GM06990 (cell line): ENCODE results near the gene AKT3.

ENCODE experiments used
- DNase-seq: peaks from one replicate; pipeline ENCODE4 v3.0.0-alpha.2; 2011; ENCODE audit not compliant: insufficient read length; ENCODE audit errors: extremely low read depth
- H3K27me3 ChIP-seq: replicated peaks from 2 replicates; pipeline ENCODE4 v1.6.0; 2011; ENCODE audit warnings: low read length; ENCODE audit not compliant: control insufficient read depth, insufficient read depth
- H3K36me3 ChIP-seq: 2 replicates; pipeline ENCODE4 v1.5.1; 2011; ENCODE audit warnings: low read length; ENCODE audit not compliant: control insufficient read depth, insufficient read depth
- H3K4me3 ChIP-seq: replicated peaks from 2 replicates; pipeline ENCODE4 v1.5.1; 2011; ENCODE audit warnings: low read depth, mild to moderate bottlenecking, control low read depth, low read length
- CTCF ChIP-seq: IDR thresholded peaks from 2 replicates; pipeline ENCODE4 v1.5.1; 2011; ENCODE audit warnings: low read length, control low read depth, mild to moderate bottlenecking, inconsistent platforms; ENCODE audit not compliant: insufficient read depth, poor library complexity, severe bottlenecking

Gene AKT3

DNA sequence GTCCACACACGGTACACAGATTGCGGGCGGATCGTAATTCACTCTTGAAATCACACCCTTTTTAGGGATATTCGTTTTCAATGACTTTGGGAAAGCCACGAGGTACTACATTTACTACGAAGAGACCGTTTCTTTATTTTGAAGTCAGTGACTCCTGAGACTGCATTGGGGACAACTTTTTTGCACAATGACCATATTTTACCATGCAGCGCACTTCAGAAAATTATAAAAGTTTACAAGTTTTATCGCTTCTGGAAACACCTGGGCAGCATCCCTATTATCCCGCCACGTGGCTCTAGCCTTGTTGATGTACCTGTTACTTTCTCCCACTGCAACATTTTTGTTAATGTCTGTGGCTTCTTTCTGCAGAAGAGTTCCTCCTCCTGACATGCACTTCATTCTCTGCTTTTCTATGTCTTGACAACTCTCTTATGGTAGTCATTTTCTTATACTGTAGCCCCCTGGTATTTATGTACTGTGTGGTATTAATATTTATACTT is 1.3 kb upstream of the AKT3 start:
- Histone ChIP-seq H3K27me3 (no peaks in the 10 kb centered on the region), H3K4me3 (peak overlapping the region; percentile 75), H3K36me3 (no peaks in the 10 kb centered on the region)
- DNase-seq: no peak
- TF ChIP-seq CTCF: no peak

GRCh38 chr1:243850452-243851256 is 611 bp upstream of the AKT3 start:
- DNase-seq: peak; percentile 69
- peak overlapping the region; percentile 75 for H3K4me3 ChIP-seq
- no peaks in the 10 kb centered on the region for H3K36me3 ChIP-seq
- H3K27me3 ChIP-seq: no peaks in the 10 kb centered on the region
- no peak for TF ChIP-seq CTCF

DNA sequence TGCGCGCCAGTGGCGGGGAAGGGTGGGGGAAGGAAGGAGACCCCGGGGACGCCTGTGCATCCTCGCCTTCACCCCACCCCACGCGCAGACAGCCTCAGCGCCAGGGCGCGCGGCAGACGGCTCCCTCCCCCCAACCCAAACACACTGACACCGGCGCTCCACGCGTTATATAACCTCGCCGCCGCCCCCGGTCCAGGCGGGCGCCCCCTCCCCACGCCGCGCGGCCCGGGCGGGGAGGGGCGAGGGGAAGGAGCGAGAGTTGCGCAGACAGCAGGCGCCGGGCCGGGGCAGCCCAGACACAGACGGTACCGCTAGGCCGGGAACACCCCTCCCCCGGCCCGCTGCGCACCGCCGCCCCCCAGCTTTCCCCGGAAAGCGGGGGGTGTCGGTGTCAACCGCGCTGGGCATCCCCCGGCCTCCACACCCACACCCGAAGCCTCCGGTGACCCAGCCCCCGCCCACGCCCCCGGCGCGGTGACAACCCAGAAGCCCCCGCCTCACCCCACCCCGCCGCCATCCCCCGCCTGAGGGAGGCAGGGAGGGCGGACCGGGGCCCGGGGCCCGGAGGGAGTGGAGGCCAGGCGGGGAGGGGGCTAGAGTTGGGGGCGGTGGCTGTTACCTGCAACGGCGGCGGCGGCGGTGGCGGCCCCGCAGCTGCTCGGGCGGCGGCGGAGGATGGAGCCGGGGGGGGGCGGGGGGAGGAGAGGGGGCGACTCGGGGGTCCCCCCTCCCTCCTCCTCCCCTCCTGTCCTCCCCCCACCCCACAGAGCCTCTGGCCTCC is 432 bp downstream of the AKT3 start:
- Histone ChIP-seq H3K27me3 (no peaks in the 10 kb centered on the region), H3K36me3 (no peaks in the 10 kb centered on the region), H3K4me3 (peak overlapping the region; percentile 75)
- TF ChIP-seq CTCF: no peak
- DNase-seq: peak; percentile 30

- Histone ChIP-seq H3K27me3 (no peaks in the 10 kb centered on the region), H3K4me3 (peak overlapping the region; percentile 75), H3K36me3 (no peaks in the 10 kb centered on the region)
- peak; percentile 31 for DNase-seq
- no peak for TF ChIP-seq CTCF
Measured at GRCh38 chr1:243848858-243849420, 1.1 kb downstream of the AKT3 start.

- no peaks in the 10 kb centered on the region for H3K27me3 ChIP-seq
- H3K4me3 ChIP-seq: peak overlapping the region; percentile 75
- H3K36me3 ChIP-seq: no peaks in the 10 kb centered on the region
- DNase-seq: no peak
- TF ChIP-seq CTCF: no peak
Measured at GRCh38 chr1:243848165-243848857, 1.7 kb downstream of the AKT3 start.
